ENCODE measurements around the gene SPNS3. TPM values are rescaled to one million over a fixed set of nuclear protein-coding genes. Genes with fewer than 3 reads are reported as not detected.

SPNS3 gene
- total RNA-seq, 1 donor from 2014 or later: 0.24 TPM

- TF ChIP-seq CTCF (IDR thresholded peaks at IDR 0.05): no peak
- Histone ChIP-seq H3K4me1 (no peaks in the 10 kb centered on the region), H3K36me3 (no peaks in the 10 kb centered on the region), H3K27me3 (ENCODE audit: low read depth) (no peaks in the 10 kb centered on the region), H3K9me3 (no peaks in the 10 kb centered on the region), H3K27ac (no peak overlapping the region), H3K4me3 (no peak overlapping the region)
- intact Hi-C loops (cut with DNase I): no loop called here
- DNase-seq (no peak), ATAC-seq (no peak)
These were observed 27.4 kb upstream of the SPNS3 start for GRCh38 chr17:4406386-4406785.

- ATAC-seq (no peak), DNase-seq (no peak)
- H3K4me1 ChIP-seq: no peaks in the 10 kb centered on the region
- intact Hi-C loops (cut with DNase I): no loop called here
- TF ChIP-seq CTCF (IDR thresholded peaks at IDR 0.05): no peak
- H3K4me3 ChIP-seq: no peak overlapping the region
- H3K36me3 ChIP-seq: no peaks in the 10 kb centered on the region
- no peaks in the 10 kb centered on the region for H3K27me3 ChIP-seq (ENCODE audit: low read depth)
- no peak overlapping the region for H3K27ac ChIP-seq
- no peaks in the 10 kb centered on the region for H3K9me3 ChIP-seq
These were observed 26.5 kb upstream of the SPNS3 start for GRCh38 chr17:4407216-4407615.

- no peak overlapping the region for H3K4me3 ChIP-seq
- TF ChIP-seq CTCF (IDR thresholded peaks at IDR 0.05): no peak
- H3K27ac ChIP-seq: no peak overlapping the region
- no peaks in the 10 kb centered on the region for H3K36me3 ChIP-seq
- no peaks in the 10 kb centered on the region for H3K9me3 ChIP-seq
- ATAC-seq: no peak
- no peak for DNase-seq
- no peaks in the 10 kb centered on the region for H3K27me3 ChIP-seq (ENCODE audit: low read depth)
- H3K4me1 ChIP-seq: no peaks in the 10 kb centered on the region
- intact Hi-C loops (cut with DNase I): no loop called here
These were observed 25.9 kb upstream of the SPNS3 start for GRCh38 chr17:4407851-4408250.

- no peak for ATAC-seq
These were observed 24.1 kb upstream of the SPNS3 start for GRCh38 chr17:4409659-4410058.

GRCh38 chr17:4411201-4411600, 22.5 kb upstream of the SPNS3 start:
- DNase-seq (no peak), ATAC-seq (no peak)
- Histone ChIP-seq H3K9me3 (no peaks in the 10 kb centered on the region), H3K36me3 (no peaks in the 10 kb centered on the region), H3K27ac (no peak overlapping the region), H3K4me1 (no peaks in the 10 kb centered on the region), H3K4me3 (no peak overlapping the region), H3K27me3 (ENCODE audit: low read depth) (no peaks in the 10 kb centered on the region)
- TF ChIP-seq CTCF (IDR thresholded peaks at IDR 0.05): no peak
- intact Hi-C loops (cut with DNase I): no loop called here

More at GRCh38 chr17:4409659-4410058, 24.1 kb upstream of the SPNS3 start:
- H3K27ac ChIP-seq: no peak overlapping the region
- H3K9me3 ChIP-seq: no peaks in the 10 kb centered on the region
- H3K27me3 ChIP-seq (ENCODE audit: low read depth): no peaks in the 10 kb centered on the region
- H3K36me3 ChIP-seq: no peaks in the 10 kb centered on the region
- no peaks in the 10 kb centered on the region for H3K4me1 ChIP-seq
- no peak for DNase-seq
- no peak for TF ChIP-seq CTCF (IDR thresholded peaks at IDR 0.05)
- intact Hi-C loops (cut with DNase I): no loop called here
- no peak overlapping the region for H3K4me3 ChIP-seq

All from lower lobe of right lung (tissue), 2 donors.